Measurements from ENCODE around the gene TUT4.

DNA sequence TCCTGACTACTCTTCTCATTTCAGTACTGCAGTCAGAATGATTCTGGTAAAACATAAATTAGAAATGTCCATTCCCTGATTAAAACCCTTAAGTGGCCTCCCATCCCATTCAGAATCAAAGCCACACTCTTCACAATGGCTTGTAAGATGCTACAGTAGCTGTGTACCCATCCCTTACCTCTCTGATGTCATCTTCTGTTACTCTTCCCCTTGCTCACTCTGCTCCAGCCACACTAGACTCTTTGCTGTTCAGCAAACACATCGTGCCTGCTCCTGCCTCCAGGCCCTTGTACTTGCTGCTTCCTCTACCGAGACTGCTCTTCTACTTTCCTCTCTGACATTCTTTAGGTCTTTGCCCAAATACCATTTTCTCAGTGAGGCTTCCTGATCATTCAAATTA, 45.0 kb upstream of the TUT4 start:
- TF ChIP-seq, protein P1, sequence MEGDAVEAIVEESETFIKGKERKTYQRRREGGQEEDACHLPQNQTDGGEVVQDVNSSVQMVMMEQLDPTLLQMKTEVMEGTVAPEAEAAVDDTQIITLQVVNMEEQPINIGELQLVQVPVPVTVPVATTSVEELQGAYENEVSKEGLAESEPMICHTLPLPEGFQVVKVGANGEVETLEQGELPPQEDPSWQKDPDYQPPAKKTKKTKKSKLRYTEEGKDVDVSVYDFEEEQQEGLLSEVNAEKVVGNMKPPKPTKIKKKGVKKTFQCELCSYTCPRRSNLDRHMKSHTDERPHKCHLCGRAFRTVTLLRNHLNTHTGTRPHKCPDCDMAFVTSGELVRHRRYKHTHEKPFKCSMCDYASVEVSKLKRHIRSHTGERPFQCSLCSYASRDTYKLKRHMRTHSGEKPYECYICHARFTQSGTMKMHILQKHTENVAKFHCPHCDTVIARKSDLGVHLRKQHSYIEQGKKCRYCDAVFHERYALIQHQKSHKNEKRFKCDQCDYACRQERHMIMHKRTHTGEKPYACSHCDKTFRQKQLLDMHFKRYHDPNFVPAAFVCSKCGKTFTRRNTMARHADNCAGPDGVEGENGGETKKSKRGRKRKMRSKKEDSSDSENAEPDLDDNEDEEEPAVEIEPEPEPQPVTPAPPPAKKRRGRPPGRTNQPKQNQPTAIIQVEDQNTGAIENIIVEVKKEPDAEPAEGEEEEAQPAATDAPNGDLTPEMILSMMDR (IDR thresholded peaks at IDR 0.05), result no peak
- TF ChIP-seq EZH2 (IDR thresholded peaks at IDR 0.05) (no peak), EZH2phosphoT487 (IDR thresholded peaks at IDR 0.05) (no peak)
